K562 treated with DMSO at 1 percent for 24 hours (cell line): ENCODE data around the gene ART5. TPM values are rescaled to one million over a fixed set of nuclear protein-coding genes. Genes with fewer than 3 reads are reported as not detected.

Experiments
- total RNA-seq: library from RNA; unstranded; fragments of 300-600 nt; gene quantifications from 2 replicates; pipeline ENCODE4 v1.2.3, GENCODE V29; 2022; ENCODE audit warnings: low read depth; ENCODE audit not compliant: insufficient read depth

Gene ART5, protein sequence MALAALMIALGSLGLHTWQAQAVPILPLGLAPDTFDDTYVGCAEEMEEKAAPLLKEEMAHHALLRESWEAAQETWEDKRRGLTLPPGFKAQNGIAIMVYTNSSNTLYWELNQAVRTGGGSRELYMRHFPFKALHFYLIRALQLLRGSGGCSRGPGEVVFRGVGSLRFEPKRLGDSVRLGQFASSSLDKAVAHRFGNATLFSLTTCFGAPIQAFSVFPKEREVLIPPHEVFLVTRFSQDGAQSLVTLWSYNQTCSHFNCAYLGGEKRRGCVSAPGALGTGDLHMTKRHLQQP
- total RNA-seq = 0.72 and 1.3 TPM in 2 replicates

DNA sequence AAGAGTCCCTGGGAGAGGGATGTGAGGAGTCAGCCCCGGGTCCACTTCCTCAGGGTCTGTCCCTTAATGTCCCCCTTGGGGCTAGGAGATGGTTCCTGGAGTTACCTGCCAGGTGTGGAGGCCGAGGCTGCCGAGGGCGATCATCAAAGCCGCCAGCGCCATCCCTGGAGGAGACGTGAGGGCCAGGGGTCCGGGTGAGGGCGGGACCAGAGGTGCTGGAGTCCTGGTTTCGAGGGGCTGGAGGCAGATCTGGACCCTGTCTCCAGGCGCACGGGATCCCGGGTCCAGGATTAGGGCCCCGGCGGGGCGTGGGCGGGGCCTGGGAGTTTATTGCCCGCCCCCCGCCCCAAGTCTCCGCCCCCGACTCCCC lies at the start of gene ART5:
TSS of gene ART5 (minus strand) at position 292 of the 370 bp plus-strand sequence. CDS start at position 162, 130 bp downstream.

DNA sequence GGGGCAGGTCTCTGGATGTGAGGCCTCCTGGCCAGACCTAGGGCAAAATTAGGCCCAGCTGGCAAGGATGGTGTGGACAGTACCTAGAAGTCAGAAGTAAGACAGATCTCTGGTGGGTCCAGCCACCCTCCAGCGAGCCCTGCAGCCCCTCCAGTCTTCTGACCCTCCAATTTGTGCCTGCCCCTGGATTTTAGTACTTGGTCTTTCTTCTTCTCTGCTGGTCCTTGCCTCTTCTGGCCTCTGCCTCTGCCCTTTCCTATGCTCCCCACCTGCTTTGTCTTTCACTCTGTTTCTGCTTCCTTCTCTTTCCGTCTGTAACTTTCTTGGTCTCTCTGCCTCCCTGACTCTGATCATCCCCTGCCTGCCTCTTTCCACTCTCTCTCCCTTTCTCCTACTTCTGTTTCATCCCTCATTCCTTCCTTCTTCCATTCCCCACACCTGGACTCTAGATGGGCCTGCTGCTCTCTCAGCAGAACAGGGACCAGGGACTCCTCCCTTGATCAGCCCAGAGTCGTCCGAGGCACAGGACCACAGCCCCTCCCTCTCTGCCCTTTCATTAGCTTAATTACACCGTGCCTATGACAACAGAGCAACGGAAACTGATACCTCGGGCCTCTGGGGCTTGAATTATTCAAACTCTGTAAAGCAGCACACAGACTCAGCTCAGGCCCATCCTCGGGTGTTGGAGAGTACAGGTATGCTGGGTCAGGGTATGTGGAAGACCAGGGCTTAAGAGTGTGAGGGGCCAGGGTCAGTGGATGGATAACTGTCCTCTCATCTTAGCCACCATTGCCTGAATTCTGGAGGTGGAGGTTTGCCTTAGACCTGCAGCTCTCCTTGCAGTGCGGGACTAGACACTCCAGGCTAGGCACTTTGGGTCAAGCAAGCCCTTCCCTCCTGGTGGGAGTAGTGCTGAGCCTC lies 29.8 kb upstream of the ART5 start, which contains the start of gene CHRNA10:
TSS of gene CHRNA10 (minus strand) at position 51 of the 921 bp plus-strand sequence. CDS start 72 bp downstream, outside the sequence.

DNA sequence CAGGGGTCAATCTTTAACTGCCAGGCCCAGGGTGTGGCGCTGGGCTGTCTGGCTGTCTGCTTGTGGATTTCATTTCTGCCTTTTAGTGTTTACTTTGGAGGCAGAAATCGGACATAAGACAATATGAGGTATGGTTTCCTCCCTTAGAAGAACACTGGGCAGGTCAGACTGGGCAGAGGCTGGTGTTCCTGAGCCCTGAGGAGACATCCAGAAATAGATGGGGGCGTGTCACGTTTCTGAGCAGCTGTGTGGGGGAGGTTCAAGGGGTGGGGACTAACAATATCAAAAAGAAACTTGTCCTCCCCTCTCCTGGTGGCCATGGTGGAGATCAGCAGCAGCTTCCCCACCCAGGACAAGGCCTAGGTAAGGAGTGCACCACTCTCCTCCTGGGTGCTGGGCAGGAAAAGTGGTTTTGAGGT lies 3.0 kb upstream of the ART5 start, which contains the start of gene ART1:
TSS of gene ART1 (plus strand) at position 312 of the 419 bp plus-strand sequence. CDS start 14,086 bp downstream, outside the sequence.

Other genes with a start within 250 kb of the ART5 start
- not detected in 2 replicates for gene ART1, start 3.1 kb upstream of the ART5 start, total RNA-seq
- 1.9 and 2.2 TPM in 2 replicates for gene CHRNA10, start 29.4 kb upstream of the ART5 start, total RNA-seq
- gene NUP98, start 155.6 kb upstream of the ART5 start, total RNA-seq = 73.2 and 85.3 TPM in 2 replicates
- 31.5 and 37.0 TPM in 2 replicates for gene PGAP2, start 166.6 kb upstream of the ART5 start, total RNA-seq
- gene RHOG, start 199.0 kb upstream of the ART5 start, total RNA-seq = 211 and 231 TPM in 2 replicates
- 51.0 and 51.5 TPM in 2 replicates for gene STIM1, start 213.7 kb upstream of the ART5 start, total RNA-seq